ENCODE results near the gene NAA40.
"Not testable (repeated sequence)": the region's sequence is repeated elsewhere in the genome, so short reads cannot be mapped to it uniquely, and the experiment has no call there.

Gene NAA40

GRCh38 chr11:63958008-63958407, 19.2 kb downstream of the NAA40 start:
- H2BK120ac ChIP-seq (ENCODE audit: low read depth, low read length) = no peak overlapping the region
- H3K9me3 ChIP-seq (replicated peaks in 1 of 2; ENCODE audit: control insufficient read depth in 2 of 2, insufficient read depth in 1 of 2, low read depth in 1 of 2, low read length in 2 of 2) = peaks cover 0 to 3% of the 10 kb centered on the region in 2 donors
- no peak overlapping the region for H3K4me3 ChIP-seq (ENCODE audit: low read length in 2 of 2)
- H3K18ac ChIP-seq (ENCODE audit: low read length) = no peak overlapping the region
- no peaks in the 10 kb centered on the region for H3K27me3 ChIP-seq (ENCODE audit: control insufficient read depth in 3 of 3, insufficient read depth in 3 of 3, low read depth in 1 of 3, low read length in 3 of 3)
- peaks cover 32 to 49% of the 10 kb centered on the region in 2 donors for H3K36me3 ChIP-seq (replicated peaks in 1 of 2; ENCODE audit: control insufficient read depth in 2 of 2, insufficient read depth in 2 of 2, low read length in 2 of 2)
- no peak overlapping the region for H3K4me2 ChIP-seq (ENCODE audit: insufficient read depth, low read length, poor library complexity, severe bottlenecking)
- H3K4me1 ChIP-seq (ENCODE audit: control insufficient read depth in 2 of 2, insufficient read depth in 1 of 2, low read depth in 1 of 2, low read length in 2 of 2) = peaks cover 2 to 7% of the 10 kb centered on the region in 2 donors
- H2AFZ ChIP-seq (ENCODE audit: low read length) = no peak overlapping the region
- no peak overlapping the region for H3K23ac ChIP-seq (ENCODE audit: low read depth, low read length, poor library complexity)
- no peak overlapping the region for H2AK5ac ChIP-seq (ENCODE audit: low read depth, low read length)
- H2BK5ac ChIP-seq (ENCODE audit: low read length) = no peak overlapping the region
- H4K8ac ChIP-seq (ENCODE audit: low read depth, low read length) = no peak overlapping the region
- H3K79me1 ChIP-seq (ENCODE audit: low read depth, low read length) = peaks cover 2% of the 10 kb centered on the region
- H2BK12ac ChIP-seq (ENCODE audit: low read length) = no peak overlapping the region
- H3K14ac ChIP-seq (ENCODE audit: low read length) = no peak overlapping the region
- H3K4ac ChIP-seq (ENCODE audit: low read length) = no peak overlapping the region
- WGBS, 2 donors (ENCODE audit: extremely low coverage in 2 of 2, insufficient read length in 2 of 2, insufficient replicate concordance in 1 of 2) = no CpG with 5 or more reads among the region's 5 CpGs
- H3K9ac ChIP-seq (ENCODE audit: low read depth, low read length, poor library complexity) = no peak overlapping the region
- no peak for DNase-seq (ENCODE audit: low spot score)
- no peak overlapping the region for H4K91ac ChIP-seq (ENCODE audit: low read depth, low read length, poor library complexity)
- no peak overlapping the region for H2BK15ac ChIP-seq (ENCODE audit: low read length)
- H3K27ac ChIP-seq (replicated peaks; ENCODE audit: low read length) = no peak overlapping the region

DNA sequence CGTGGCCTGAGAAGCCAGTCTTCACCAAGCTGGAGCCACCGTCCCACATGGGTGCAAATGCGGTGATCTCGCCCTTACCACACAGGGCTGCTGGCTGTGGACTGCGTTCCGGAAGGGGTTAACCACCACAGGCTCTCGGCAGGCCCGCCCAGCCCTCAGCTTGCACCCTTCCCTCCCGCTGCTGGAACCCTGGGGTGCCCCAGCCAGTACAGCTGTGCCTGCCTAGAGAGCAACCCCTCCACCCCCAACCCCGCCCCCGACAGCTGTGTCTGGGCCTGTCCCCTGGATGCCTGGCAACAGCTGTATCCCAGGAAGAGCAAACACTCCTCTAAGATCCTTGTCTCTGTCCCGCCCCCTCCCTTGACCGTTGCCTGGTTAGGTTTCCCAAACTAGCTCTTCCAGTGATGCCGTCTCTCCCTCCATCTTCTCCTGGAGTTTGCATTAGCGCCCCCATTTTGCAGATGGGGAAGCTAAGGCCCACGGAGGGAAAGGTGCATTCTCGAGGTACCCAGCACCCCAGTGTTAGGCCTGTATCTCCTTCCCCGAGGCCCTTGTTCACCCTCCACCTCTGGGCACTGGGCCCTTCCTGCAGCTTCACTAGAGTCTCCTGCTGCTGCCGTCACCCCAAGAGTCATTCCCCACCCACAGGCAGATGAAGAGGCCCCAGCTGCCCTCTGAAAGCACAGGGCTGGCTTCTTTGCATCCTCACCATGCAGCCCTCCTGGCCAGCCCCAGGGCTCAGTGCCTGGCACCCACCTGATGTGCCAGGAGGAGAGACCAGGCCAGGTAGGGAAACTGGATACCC, 23.0 kb downstream of the NAA40 start:
- Histone ChIP-seq H3K36me3 (replicated peaks in 1 of 2; ENCODE audit: control insufficient read depth in 2 of 2, insufficient read depth in 2 of 2, low read length in 2 of 2) (peaks cover 5 to 14% of the 10 kb centered on the region in 2 donors), H3K4me3 (ENCODE audit: low read length in 2 of 2) (peak overlapping the region in 1 of 2 donors; percentile 19), H2BK15ac (ENCODE audit: low read length) (no peak overlapping the region), H3K23ac (ENCODE audit: low read depth, low read length, poor library complexity) (peak overlapping the region; percentile 91), H3K18ac (ENCODE audit: low read length) (peak overlapping the region; percentile 57), H2AK5ac (ENCODE audit: low read depth, low read length) (no peak overlapping the region), H4K91ac (ENCODE audit: low read depth, low read length, poor library complexity) (no peak overlapping the region), H3K14ac (ENCODE audit: low read length) (no peak overlapping the region), H3K79me1 (ENCODE audit: low read depth, low read length) (peaks cover 2% of the 10 kb centered on the region), H2AFZ (ENCODE audit: low read length) (no peak overlapping the region), H3K27me3 (ENCODE audit: control insufficient read depth in 3 of 3, insufficient read depth in 3 of 3, low read depth in 1 of 3, low read length in 3 of 3) (no peaks in the 10 kb centered on the region), H3K4ac (ENCODE audit: low read length) (no peak overlapping the region), H3K27ac (replicated peaks; ENCODE audit: low read length) (no peak overlapping the region), H2BK5ac (ENCODE audit: low read length) (peak overlapping the region; percentile 60), H4K8ac (ENCODE audit: low read depth, low read length) (peak overlapping the region; percentile 43), H3K9me3 (replicated peaks in 1 of 2; ENCODE audit: control insufficient read depth in 2 of 2, insufficient read depth in 1 of 2, low read depth in 1 of 2, low read length in 2 of 2) (peaks cover 0 to 2% of the 10 kb centered on the region in 2 donors), H3K4me2 (ENCODE audit: insufficient read depth, low read length, poor library complexity, severe bottlenecking) (no peak overlapping the region), H3K4me1 (ENCODE audit: control insufficient read depth in 2 of 2, insufficient read depth in 1 of 2, low read depth in 1 of 2, low read length in 2 of 2) (peaks cover 3 to 11% of the 10 kb centered on the region in 2 donors), H2BK12ac (ENCODE audit: low read length) (no peak overlapping the region), H3K9ac (ENCODE audit: low read depth, low read length, poor library complexity) (no peak overlapping the region), H2BK120ac (ENCODE audit: low read depth, low read length) (no peak overlapping the region)
- no CpG with 5 or more reads among the region's 19 CpGs for WGBS, 2 donors (ENCODE audit: extremely low coverage in 2 of 2, insufficient read length in 2 of 2, insufficient replicate concordance in 1 of 2)
- DNase-seq (ENCODE audit: low spot score) = no peak

DNA sequence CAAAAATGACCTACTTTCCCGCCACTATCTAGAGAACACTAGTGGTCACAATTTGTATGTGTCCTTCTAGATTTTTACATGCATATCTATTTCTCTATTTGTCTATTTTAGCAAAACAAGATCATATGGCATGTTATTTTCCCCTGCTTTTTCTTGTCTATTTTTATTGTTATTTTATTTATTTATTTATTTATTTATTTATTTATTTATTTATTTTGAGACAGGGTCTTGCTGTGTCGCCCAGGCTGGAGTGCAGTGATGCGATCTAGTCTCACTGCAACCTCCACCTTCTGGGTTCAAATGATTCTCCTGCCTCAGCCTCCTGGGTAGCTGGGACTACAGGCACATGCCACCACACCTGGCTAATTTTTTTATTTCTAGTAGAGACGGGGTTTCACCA, 25.1 kb downstream of the NAA40 start:
- H3K14ac ChIP-seq (ENCODE audit: low read length); H4K8ac ChIP-seq (ENCODE audit: low read depth, low read length); H2AK5ac ChIP-seq (ENCODE audit: low read depth, low read length); H2BK120ac ChIP-seq (ENCODE audit: low read depth, low read length); H4K91ac ChIP-seq (ENCODE audit: low read depth, low read length, poor library complexity); H3K79me1 ChIP-seq (ENCODE audit: low read depth, low read length); H3K18ac ChIP-seq (ENCODE audit: low read length); H3K27ac ChIP-seq (replicated peaks; ENCODE audit: low read length); H3K4me2 ChIP-seq (ENCODE audit: insufficient read depth, low read length, poor library complexity, severe bottlenecking); H2AFZ ChIP-seq (ENCODE audit: low read length); H3K4me3 ChIP-seq (ENCODE audit: low read length in 2 of 2); H2BK15ac ChIP-seq (ENCODE audit: low read length); H3K4ac ChIP-seq (ENCODE audit: low read length); H3K36me3 ChIP-seq (replicated peaks in 1 of 2; ENCODE audit: control insufficient read depth in 2 of 2, insufficient read depth in 2 of 2, low read length in 2 of 2); DNase-seq (ENCODE audit: low spot score); H3K27me3 ChIP-seq (ENCODE audit: control insufficient read depth in 3 of 3, insufficient read depth in 3 of 3, low read depth in 1 of 3, low read length in 3 of 3); H3K23ac ChIP-seq (ENCODE audit: low read depth, low read length, poor library complexity); H3K9ac ChIP-seq (ENCODE audit: low read depth, low read length, poor library complexity); H2BK12ac ChIP-seq (ENCODE audit: low read length); H2BK5ac ChIP-seq (ENCODE audit: low read length); H3K9me3 ChIP-seq (replicated peaks in 1 of 2; ENCODE audit: control insufficient read depth in 2 of 2, insufficient read depth in 1 of 2, low read depth in 1 of 2, low read length in 2 of 2): not testable (repeated sequence)
- peaks cover 3 to 11% of the 10 kb centered on the region in 2 donors for H3K4me1 ChIP-seq (ENCODE audit: control insufficient read depth in 2 of 2, insufficient read depth in 1 of 2, low read depth in 1 of 2, low read length in 2 of 2)
- no CpG with 5 or more reads among the region's 4 CpGs for WGBS, 2 donors (ENCODE audit: extremely low coverage in 2 of 2, insufficient read length in 2 of 2, insufficient replicate concordance in 1 of 2)

- no peak overlapping the region for H2BK12ac ChIP-seq (ENCODE audit: low read length)
Observed at GRCh38 chr11:63966444-63966843, 27.6 kb downstream of the NAA40 start.

More at GRCh38 chr11:63966444-63966843, 27.6 kb downstream of the NAA40 start:
- H3K9ac ChIP-seq (ENCODE audit: low read depth, low read length, poor library complexity) = no peak overlapping the region
- H4K91ac ChIP-seq (ENCODE audit: low read depth, low read length, poor library complexity) = no peak overlapping the region
- H2AK5ac ChIP-seq (ENCODE audit: low read depth, low read length) = no peak overlapping the region
- no peak overlapping the region for H3K4me3 ChIP-seq (ENCODE audit: low read length in 2 of 2)
- no peak overlapping the region for H4K8ac ChIP-seq (ENCODE audit: low read depth, low read length)
- H3K23ac ChIP-seq (ENCODE audit: low read depth, low read length, poor library complexity) = no peak overlapping the region
- no peak overlapping the region for H2BK120ac ChIP-seq (ENCODE audit: low read depth, low read length)
- no peak overlapping the region for H2BK15ac ChIP-seq (ENCODE audit: low read length)
- no peak overlapping the region for H3K4me2 ChIP-seq (ENCODE audit: insufficient read depth, low read length, poor library complexity, severe bottlenecking)
- no peak overlapping the region for H2BK5ac ChIP-seq (ENCODE audit: low read length)
- no peak overlapping the region for H3K14ac ChIP-seq (ENCODE audit: low read length)
- no peaks in the 10 kb centered on the region for H3K36me3 ChIP-seq (replicated peaks in 1 of 2; ENCODE audit: control insufficient read depth in 2 of 2, insufficient read depth in 2 of 2, low read length in 2 of 2)
- no peak overlapping the region for H2AFZ ChIP-seq (ENCODE audit: low read length)
- H3K27ac ChIP-seq (replicated peaks; ENCODE audit: low read length) = no peak overlapping the region
- no peak overlapping the region for H3K4ac ChIP-seq (ENCODE audit: low read length)
- peaks cover 0 to 2% of the 10 kb centered on the region in 2 donors for H3K9me3 ChIP-seq (replicated peaks in 1 of 2; ENCODE audit: control insufficient read depth in 2 of 2, insufficient read depth in 1 of 2, low read depth in 1 of 2, low read length in 2 of 2)
- no peak overlapping the region for H3K18ac ChIP-seq (ENCODE audit: low read length)
- no CpG with 5 or more reads among the region's 1 CpG for WGBS, 2 donors (ENCODE audit: extremely low coverage in 2 of 2, insufficient read length in 2 of 2, insufficient replicate concordance in 1 of 2)
- no peak for DNase-seq (ENCODE audit: low spot score)
- no peaks in the 10 kb centered on the region for H3K27me3 ChIP-seq (ENCODE audit: control insufficient read depth in 3 of 3, insufficient read depth in 3 of 3, low read depth in 1 of 3, low read length in 3 of 3)
- H3K4me1 ChIP-seq (ENCODE audit: control insufficient read depth in 2 of 2, insufficient read depth in 1 of 2, low read depth in 1 of 2, low read length in 2 of 2) = peaks cover 3 to 10% of the 10 kb centered on the region in 2 donors
- H3K79me1 ChIP-seq (ENCODE audit: low read depth, low read length) = no peaks in the 10 kb centered on the region
